OCI-LY7 (cell line): Measurements from ENCODE around the gene KDM4D. TPM values are rescaled to one million over a fixed set of nuclear protein-coding genes. Genes with fewer than 3 reads are reported as not detected.

ENCODE experiments used
- BruUV-seq: library from RNA; stranded (reverse); fragments of 400-500 nt; replicated peaks from 2 replicates; lab custom pipeline; 2021; lab: Mats Ljungman, UMichigan
- CTCF ChIA-PET: fragments of 300-600 bp; sonication (Branson Sonifier 250); formaldehyde crosslinking; loops from one replicate; lab custom pipeline; 2022; ENCODE audit warnings: antibody characterized with exemption; ENCODE audit not compliant: unreplicated experiment; lab: Charles Lee
- POLR2A ChIA-PET: fragments of 300-600 bp; sonication (Branson Sonifier 250); formaldehyde crosslinking; loops from one replicate; lab custom pipeline; 2022; ENCODE audit warnings: antibody characterized with exemption; lab: Charles Lee
- DNase-seq: peaks from one replicate; pipeline ENCODE4 v3.0.0-alpha.2; 2015; ENCODE audit warnings: low spot score
- H2AFZ ChIP-seq: fragments of 200-600 bp; sonication (generic), shearing (Covaris generic); 2 replicates; pipeline ENCODE4 v1.6.1; 2014; ENCODE audit warnings: mild to moderate bottlenecking, antibody characterized with exemption, low read length, moderate library complexity
- H3K27ac ChIP-seq: fragments of 200-600 bp; sonication (generic); 2 replicates; pipeline ENCODE4 v1.5.1; 2014; ENCODE audit warnings: mixed run types, low read depth, mild to moderate bottlenecking, moderate library complexity, low read length, inconsistent platforms; ENCODE audit not compliant: poor library complexity, severe bottlenecking
- H3K36me3 ChIP-seq: fragments of 200-600 bp; sonication (generic); 2 replicates; pipeline ENCODE4 v1.6.1; 2014; ENCODE audit warnings: mild to moderate bottlenecking, antibody characterized with exemption, low read length, moderate library complexity, mixed read lengths; ENCODE audit not compliant: insufficient read depth
- H3K4me1 ChIP-seq: fragments of 200-600 bp; sonication (generic); 2 replicates; pipeline ENCODE4 v1.5.1; 2014; ENCODE audit warnings: mild to moderate bottlenecking, low read length; ENCODE audit not compliant: insufficient read depth, poor library complexity, severe bottlenecking
- H3K4me2 ChIP-seq: fragments of 200-600 bp; sonication (generic); 2 replicates; pipeline ENCODE4 v1.6.1; 2014; ENCODE audit warnings: mild to moderate bottlenecking, low read length
- H3K4me3 ChIP-seq: fragments of 200-600 bp; sonication (generic); 2 replicates; pipeline ENCODE4 v1.5.1; 2014; ENCODE audit warnings: mild to moderate bottlenecking, low read depth, low read length; ENCODE audit not compliant: poor library complexity, severe bottlenecking
- H3K79me2 ChIP-seq: fragments of 200-600 bp; sonication (generic); 2 replicates; pipeline ENCODE4 v1.6.1; 2016; ENCODE audit warnings: low read depth, mild to moderate bottlenecking, low read length, moderate library complexity, mixed read lengths; ENCODE audit not compliant: insufficient read depth
- H3K9me2 ChIP-seq: fragments of 200-600 bp; sonication (generic); 2 replicates; pipeline ENCODE4 v1.6.1; 2016; ENCODE audit warnings: mild to moderate bottlenecking, low read length, mixed read lengths; ENCODE audit not compliant: insufficient read depth
- H3K9me3 ChIP-seq: fragments of 200-600 bp; sonication (generic); 2 replicates; pipeline ENCODE4 v1.6.1; 2014; ENCODE audit warnings: mild to moderate bottlenecking, mixed run types, low read length, mixed read lengths
- H4K20me1 ChIP-seq: fragments of 200-600 bp; sonication (generic); 2 replicates; pipeline ENCODE4 v1.6.1; 2014; ENCODE audit warnings: mild to moderate bottlenecking, antibody characterized with exemption, low read length, moderate library complexity, mixed read lengths; ENCODE audit not compliant: insufficient read depth
- CTCF ChIP-seq: fragments of 200-600 bp; sonication (generic); conservative IDR thresholded peaks from 2 replicates; pipeline ENCODE4 v1.5.1; 2014; ENCODE audit warnings: mild to moderate bottlenecking, antibody characterized with exemption, low read length, moderate library complexity, mixed read lengths
- EZH2phosphoT487 ChIP-seq: fragments of 200-600 bp; sonication (generic); IDR thresholded peaks from 2 replicates; pipeline ENCODE4 v1.6.1; 2018; ENCODE audit warnings: low read depth, borderline replicate concordance, mild to moderate bottlenecking, mixed run types, antibody characterized with exemption, low read length, moderate library complexity, mixed read lengths
- intact Hi-C: fragments of 100-400 bp; cut with micrococcal nuclease; formaldehyde crosslinking; loops from one replicate; pipeline ENCODE4 v1.10.0; 2022; ENCODE audit not compliant: unreplicated experiment
- total RNA-seq, 2 experiments: library from RNA; depleted of rRNA in 1 of 2; stranded (reverse); fragments of >200 nt in 1 of 2; shearing (Covaris generic) in 1 of 2; gene quantifications; 2 replicates each; pipeline ENCODE4 v1.2.3, GENCODE V29; 2014 to 2022

The KDM4D gene
- total RNA-seq, 2 experiments from 2014 or later: 1.0 to 1.6 TPM

GRCh38 chr11:94934846-94935245 lies 38.7 kb upstream of the KDM4D start:
- Histone ChIP-seq H3K79me2 (no peaks in the 10 kb centered on the region), H3K9me2 (no peaks in the 10 kb centered on the region), H3K27ac (no peak overlapping the region), H3K9me3 (no peaks in the 10 kb centered on the region), H3K36me3 (no peaks in the 10 kb centered on the region), H2AFZ (no peak overlapping the region), H4K20me1 (no peaks in the 10 kb centered on the region), H3K4me2 (no peak overlapping the region), H3K4me1 (no peaks in the 10 kb centered on the region), H3K4me3 (no peak overlapping the region)
- intact Hi-C loops: no loop called here
- DNase-seq: no peak
- no TSS peak for BruUV-seq
- CTCF ChIA-PET: no interaction called here
- TF ChIP-seq EZH2phosphoT487: no peak
- TF ChIP-seq CTCF: no peak
- POLR2A ChIA-PET: no interaction called here

GRCh38 chr11:94938095-94939055 lies 35.1 kb upstream of the KDM4D start:
- BruUV-seq: no TSS peak
- no peaks in the 10 kb centered on the region for H3K9me2 ChIP-seq
- no peaks in the 10 kb centered on the region for H3K9me3 ChIP-seq
- CTCF ChIA-PET: no interaction called here
- POLR2A ChIA-PET: no interaction called here
- no peaks in the 10 kb centered on the region for H4K20me1 ChIP-seq
- intact Hi-C loops: no loop called here
- no peaks in the 10 kb centered on the region for H3K36me3 ChIP-seq
- H3K4me2 ChIP-seq: no peak overlapping the region
- no peaks in the 10 kb centered on the region for H3K4me1 ChIP-seq
- no peak overlapping the region for H3K4me3 ChIP-seq
- no peak overlapping the region for H3K27ac ChIP-seq
- no peak for TF ChIP-seq EZH2phosphoT487
- TF ChIP-seq CTCF: no peak
- DNase-seq: no peak
- no peaks in the 10 kb centered on the region for H3K79me2 ChIP-seq
- no peak overlapping the region for H2AFZ ChIP-seq

GRCh38 chr11:94939346-94939745 lies 34.2 kb upstream of the KDM4D start:
- Histone ChIP-seq H3K9me2 (no peaks in the 10 kb centered on the region), H3K9me3 (no peaks in the 10 kb centered on the region), H3K79me2 (no peaks in the 10 kb centered on the region), H3K36me3 (no peaks in the 10 kb centered on the region), H4K20me1 (no peaks in the 10 kb centered on the region), H3K4me3 (no peak overlapping the region), H3K4me2 (no peak overlapping the region), H2AFZ (no peak overlapping the region), H3K4me1 (no peaks in the 10 kb centered on the region), H3K27ac (no peak overlapping the region)
- ChIA-PET POLR2A (no interaction called here), CTCF (no interaction called here)
- DNase-seq: no peak
- no TSS peak for BruUV-seq
- intact Hi-C loops: no loop called here
- TF ChIP-seq EZH2phosphoT487: no peak
- no peak for TF ChIP-seq CTCF
